GM18951 (cell line): Measurements from ENCODE around the gene DRAM2.

Source experiments
- POLR2A ChIP-seq: IDR thresholded peaks from 4 replicates; pipeline ENCODE4 v1.6.1; 2011; ENCODE audit warnings: mild to moderate bottlenecking; ENCODE audit not compliant: insufficient read length, insufficient read depth; ENCODE audit errors: extremely low read depth
- in situ Hi-C: fragments of 300-500 bp; cut with MboI; formaldehyde crosslinking; loops from one replicate; pipeline ENCODE4 v1.12.0; 2022; ENCODE audit warnings: low sequenced_read_pairs, mixed read lengths, inconsistent platforms; ENCODE audit not compliant: unreplicated experiment

The DRAM2 gene

DNA sequence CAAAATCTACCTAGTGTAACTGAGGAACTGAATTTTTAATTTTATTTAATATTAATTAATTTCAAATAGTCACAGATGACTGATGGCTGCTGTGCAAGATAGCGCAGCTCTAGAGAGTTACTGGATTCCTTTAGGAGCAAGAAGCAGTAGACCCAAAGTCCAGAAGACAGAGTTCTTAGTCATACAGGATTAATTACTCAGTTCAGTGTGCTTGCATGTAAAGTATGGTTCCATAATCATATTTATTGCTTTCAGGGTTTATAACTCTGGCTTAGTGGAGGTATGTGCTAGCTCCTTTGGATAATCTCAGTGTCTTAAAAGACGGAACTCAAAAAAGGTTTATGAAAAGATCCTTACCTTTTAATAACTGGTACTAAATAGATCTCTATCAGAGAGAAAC lies 17.5 kb upstream of the DRAM2 start:
- in situ Hi-C loops: no loop called here
- no peak for TF ChIP-seq POLR2A

DNA sequence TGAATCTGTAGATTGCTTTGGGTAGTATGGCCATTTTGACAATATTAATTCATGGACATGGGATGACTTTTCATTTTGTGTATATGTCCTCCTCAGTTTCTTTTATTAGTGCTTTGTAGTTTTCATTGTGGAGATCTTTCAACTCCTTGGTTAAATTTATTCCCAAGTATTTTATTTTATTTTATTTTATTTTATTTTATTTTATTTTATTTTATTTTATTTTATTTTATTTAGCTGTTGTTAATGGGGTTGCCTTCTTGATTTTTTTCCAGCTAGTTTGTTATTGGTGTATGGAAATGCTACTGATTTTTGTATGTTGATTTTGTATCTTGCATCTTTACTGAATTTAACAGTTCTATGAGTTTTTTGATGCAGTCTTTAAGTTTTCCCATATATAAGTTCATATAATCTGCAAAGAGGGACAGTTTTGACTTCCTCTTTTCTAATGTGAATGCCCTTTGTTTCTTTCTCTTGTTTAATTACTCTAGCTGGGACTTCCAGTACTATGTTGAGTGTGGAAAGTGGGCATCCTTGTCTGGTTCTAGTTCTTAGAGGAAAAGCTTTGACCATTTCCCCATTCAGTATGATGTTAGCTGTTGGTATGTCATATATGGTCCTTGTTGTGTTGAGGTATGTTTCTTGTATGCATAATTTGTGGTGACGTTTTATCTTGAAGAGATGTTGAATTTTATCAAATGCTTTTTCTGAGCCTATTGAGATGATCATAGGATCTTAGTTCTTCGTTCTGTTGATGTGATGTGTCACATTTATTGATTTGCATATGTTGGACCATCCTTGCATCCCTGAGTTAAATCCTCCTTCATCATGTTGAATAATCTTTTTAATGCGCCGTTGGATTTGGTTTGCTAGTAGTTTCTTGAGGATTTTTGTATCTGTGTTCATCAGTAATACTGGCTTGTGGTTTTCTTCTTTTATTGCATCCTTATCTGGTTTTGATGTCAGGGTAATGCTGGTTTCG lies 14.4 kb upstream of the DRAM2 start:
- in situ Hi-C loops: no loop called here
- no peak for TF ChIP-seq POLR2A

DNA sequence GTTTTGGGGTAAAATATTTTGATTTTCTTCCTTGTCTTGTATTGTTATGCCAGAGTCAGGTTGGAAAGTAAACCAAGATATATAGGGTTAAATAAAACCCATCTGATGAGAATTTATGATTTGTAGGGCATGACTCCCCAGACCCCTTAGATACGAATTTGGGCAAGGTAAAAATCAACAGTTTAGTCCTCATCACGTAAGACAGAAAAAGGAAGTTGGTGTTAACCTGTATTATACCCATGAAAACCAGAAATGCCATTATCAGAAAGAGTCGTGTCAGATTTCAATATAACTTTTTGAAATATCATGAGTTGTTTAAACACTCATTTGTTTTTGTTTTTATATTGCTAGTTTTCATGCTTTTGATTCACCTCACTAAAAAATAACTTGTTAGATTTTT lies 11.9 kb upstream of the DRAM2 start:
- no peak for TF ChIP-seq POLR2A
- in situ Hi-C loops: no loop called here

DNA sequence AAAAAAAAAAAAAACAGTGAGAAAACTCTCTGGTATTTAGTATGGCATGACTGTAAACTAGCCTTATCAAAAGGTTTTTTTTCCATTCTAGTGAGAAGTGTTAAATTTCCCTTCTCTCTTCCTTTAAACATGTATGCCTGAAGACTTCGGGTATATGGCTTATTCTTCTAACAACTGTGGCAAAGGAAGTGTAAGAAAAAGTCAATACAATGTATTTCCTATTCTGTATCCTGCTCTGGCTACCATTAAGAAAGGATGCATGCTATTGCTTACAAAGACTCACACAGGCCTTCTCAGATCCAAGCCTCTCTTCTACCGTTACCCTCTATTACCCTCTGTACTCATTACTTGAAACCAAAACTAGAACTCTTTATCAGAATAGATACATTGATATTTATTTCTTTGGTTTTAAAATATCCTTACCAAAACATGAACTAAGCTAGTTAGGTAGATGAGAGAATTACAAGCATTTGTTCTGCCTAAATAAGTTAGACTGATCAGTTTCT lies 8.5 kb upstream of the DRAM2 start:
- in situ Hi-C loops: no loop called here
- no peak for TF ChIP-seq POLR2A

DNA sequence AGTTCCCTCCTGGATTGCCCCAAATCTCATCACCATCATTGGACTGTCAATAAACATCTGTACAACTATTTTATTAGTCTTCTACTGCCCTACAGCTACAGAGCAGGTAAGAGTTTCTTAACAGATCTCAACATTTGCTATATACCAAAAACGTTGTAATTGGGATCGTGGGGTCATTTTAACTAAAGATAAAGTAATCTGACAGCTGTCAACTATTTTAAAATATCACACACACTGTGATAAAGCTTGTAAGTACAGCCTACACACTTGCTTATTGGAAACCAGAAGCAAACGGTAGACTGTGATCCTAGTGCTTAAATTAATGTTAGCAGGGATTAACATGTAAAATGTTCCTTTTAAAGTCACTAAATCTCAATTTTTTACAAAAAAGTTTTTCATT lies 8.1 kb upstream of the DRAM2 start:
- TF ChIP-seq POLR2A: no peak
- in situ Hi-C loops: no loop called here

DNA sequence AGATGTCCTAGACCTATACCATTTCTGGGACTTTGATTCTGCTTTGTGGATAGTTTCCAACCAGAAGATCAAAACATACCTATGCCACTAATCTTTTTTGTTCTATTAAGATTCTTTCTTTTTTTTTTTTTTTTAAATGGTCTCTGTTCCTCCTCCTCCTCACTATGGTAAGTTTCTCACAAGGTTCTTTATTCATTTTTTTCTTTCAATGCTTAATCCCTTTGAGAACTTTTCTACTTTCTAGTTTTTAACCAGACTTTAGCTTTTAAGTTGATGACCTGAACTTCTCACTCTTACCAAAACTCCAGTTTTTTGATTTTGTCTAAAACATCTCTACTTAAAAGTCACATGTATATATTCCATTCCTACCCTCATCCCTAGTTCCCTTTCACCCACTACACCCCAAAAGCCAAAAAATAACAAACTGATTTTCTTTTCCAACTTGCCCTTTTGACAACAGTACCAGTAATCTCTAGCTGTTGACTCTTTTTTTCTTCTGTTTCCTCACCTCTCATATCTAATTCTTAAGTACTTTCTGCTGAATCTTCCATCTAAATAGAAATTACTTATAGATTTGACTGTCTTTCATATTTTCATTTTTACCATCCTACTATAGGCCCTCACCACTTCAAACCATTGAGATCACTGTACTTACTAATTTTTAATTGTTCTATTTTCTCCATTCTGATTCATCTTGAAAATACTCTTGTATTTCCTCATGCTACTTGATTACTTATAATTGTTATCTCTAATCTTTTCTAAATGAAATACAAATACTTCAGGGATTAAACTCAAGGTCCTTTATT lies 6.3 kb upstream of the DRAM2 start:
- in situ Hi-C loops: no loop called here
- no peak for TF ChIP-seq POLR2A

DNA sequence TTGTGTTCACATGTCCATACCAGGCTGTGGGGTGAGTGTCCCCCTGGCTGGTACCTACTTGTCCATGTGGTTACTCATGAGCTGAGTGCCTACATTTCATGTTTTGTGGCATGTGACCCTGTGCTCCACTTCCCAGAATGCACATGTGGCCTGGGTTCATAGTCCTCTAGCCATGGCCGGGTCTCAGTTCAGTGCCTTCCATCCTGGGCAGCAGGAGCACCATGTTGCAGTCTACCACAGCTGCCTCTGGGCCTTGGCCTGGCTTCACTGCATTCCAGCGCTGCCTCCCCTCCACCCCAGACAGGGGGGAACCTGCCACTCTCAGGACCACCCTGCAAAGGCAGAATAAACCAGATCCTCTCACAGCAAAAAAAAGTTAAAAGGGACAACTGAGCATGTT lies 5.6 kb upstream of the DRAM2 start:
- in situ Hi-C loops: no loop called here
- TF ChIP-seq POLR2A: no peak

DNA sequence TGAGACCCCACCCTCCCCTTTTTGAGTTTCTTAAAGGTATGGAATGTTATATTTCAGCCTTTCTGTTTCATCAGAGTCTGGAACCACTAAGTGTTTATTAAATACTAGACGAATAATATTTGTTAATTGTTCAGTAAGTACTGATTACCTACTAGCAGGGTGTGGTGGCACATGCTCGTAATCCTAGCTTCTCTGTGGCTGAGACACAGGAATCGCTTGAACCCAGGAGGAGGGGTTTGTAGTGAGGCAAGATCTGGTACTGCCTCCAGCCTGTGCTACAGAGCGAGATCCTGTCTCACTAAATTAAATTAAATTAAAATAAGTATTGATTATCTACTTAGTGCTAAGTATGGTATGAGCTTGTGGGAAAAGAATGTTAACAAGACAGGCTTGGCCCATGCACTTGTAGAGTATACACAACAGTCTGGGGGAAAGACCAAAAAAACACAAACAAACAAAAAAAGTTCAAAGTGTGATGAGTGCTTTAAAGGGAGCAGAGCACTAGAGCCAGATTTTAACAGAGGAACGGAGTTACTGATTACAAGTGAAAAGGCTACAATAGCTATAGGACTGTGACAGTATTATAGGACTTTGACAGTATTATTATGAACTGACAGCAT lies 2.6 kb upstream of the DRAM2 start:
- in situ Hi-C loops: no loop called here
- TF ChIP-seq POLR2A: no peak

DNA sequence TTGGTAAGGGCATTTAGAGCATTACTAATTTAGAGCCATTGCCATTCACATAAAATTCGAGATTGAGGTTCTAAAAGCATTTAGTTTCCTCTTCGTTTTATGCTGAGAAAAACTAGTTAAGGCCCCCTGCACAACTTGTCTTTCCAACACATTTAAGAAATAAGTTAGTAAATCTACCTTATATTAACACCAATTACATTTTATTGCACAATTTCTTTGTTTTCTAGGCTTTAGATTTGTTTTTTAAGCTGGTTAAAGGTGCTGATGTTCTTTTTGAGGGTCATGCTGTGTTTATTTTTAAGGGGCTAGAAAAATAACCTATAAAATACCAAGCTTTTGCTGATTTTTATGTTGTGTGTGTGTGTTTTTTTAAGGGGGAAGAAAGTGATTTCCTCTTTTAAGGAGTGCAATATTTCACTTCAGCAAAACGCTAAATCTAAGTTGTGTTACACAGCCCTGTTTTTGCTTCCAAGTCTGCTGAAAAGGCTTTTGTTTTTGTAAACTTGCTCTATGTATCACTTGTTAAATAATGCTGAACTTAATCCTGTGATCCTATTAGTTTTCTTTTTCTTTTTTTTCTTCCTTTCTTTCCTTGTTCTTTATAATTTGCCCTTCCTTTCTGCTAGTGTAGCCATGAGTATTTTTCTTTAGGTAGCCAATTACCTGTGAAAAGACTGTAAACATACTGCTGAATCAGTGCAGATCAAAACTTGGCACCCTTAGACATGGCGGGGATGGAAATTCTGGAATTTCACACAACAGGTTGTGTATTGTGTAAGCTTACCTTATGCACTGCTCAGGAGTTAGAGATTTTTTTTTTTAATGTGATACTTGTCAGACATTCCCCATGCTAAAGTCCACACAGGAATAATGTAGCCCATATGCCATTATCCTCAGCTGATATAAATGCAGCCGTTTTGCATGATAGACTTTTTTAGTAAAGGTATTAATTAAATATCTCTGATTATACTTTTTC lies 1.6 kb upstream of the DRAM2 start:
- no peak for TF ChIP-seq POLR2A
- in situ Hi-C loops: no loop called here

DNA sequence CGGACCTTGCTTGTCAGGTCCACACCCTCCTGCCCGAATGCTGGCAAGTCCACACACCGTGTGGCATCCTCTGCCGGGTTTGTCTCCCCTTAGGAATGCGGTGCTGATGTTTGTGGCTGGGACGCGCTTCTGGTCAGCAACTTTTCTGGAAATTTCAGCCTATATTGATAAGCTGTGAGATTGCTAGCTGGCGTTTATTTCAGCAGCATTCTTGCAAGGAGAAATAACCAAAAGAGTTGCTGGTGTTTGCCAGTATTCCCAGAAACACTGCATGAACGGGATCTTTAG lies 731 bp upstream of the DRAM2 start:
- TF ChIP-seq POLR2A: no peak
- in situ Hi-C loops: no loop called here

DNA sequence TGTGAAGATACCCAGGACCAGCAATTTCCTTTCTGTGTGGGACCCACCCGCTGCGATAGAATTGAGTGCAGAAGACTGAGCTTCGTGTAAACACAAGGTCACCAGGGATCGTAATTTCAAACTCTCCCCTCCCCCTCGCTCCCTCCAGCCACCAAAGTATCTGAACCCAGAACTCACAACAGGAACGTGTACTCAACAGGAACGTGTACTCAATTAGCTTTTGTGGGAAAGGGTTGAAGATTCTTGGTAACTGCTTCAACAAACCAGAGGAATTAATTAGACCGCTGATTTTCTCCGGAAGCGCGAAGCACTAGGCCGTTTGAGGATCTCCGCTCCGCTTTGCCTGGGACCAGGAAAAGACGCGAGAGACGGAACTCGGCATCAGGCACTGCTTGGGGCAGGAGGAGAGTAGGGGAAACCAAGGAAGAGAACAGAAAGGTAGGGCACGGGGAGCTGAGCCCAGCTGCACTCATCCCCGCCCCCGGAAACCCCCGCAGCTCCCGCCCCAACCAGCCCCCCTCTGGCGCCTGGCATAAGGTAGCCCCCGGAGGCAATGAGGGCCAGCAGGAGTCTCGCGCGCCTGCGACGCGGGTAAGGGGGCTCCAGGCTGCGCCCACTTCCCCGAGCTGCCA lies 453 bp downstream of the DRAM2 start:
- in situ Hi-C loops: no loop called here
- TF ChIP-seq POLR2A: no peak

DNA sequence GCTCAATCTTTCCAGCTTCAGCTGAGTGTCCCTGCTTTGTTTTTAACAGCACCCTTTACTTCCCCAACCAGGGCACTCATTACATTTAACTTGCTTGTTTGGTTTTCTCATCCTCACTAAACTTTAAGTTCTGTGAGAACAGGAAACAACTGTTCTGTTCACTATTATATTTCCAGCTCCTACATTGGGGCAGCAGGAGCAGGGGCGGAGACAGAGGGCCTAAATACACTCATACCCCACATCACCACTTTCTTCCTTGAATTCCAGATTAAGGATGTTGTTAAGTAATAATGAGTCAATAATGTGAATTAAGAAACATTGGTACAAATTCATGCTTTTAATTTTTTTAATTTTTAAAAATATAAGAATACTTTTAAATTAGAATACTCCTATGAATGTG lies 6.0 kb downstream of the DRAM2 start:
- in situ Hi-C loops: no loop called here

More for the DNA sequence above, 6.0 kb downstream of the DRAM2 start:
- no peak for TF ChIP-seq POLR2A
